GM06990 (cell line): ENCODE measurements around the gene CCDC116.
"Not testable (repeated sequence)": the region's sequence is repeated elsewhere in the genome, so short reads cannot be mapped to it uniquely, and the experiment has no call there.

Experiments used
- DNase-seq: peaks from one replicate; pipeline ENCODE4 v3.0.0-alpha.2; 2011; ENCODE audit not compliant: insufficient read length; ENCODE audit errors: extremely low read depth
- H3K27me3 ChIP-seq: replicated peaks from 2 replicates; pipeline ENCODE4 v1.6.0; 2011; ENCODE audit warnings: low read length; ENCODE audit not compliant: control insufficient read depth, insufficient read depth
- H3K36me3 ChIP-seq: 2 replicates; pipeline ENCODE4 v1.5.1; 2011; ENCODE audit warnings: low read length; ENCODE audit not compliant: control insufficient read depth, insufficient read depth
- H3K4me3 ChIP-seq: replicated peaks from 2 replicates; pipeline ENCODE4 v1.5.1; 2011; ENCODE audit warnings: low read depth, mild to moderate bottlenecking, control low read depth, low read length
- TF ChIP-seq, protein P1 (sequence below): IDR thresholded peaks from 2 replicates; pipeline ENCODE4 v1.5.1; 2011; ENCODE audit warnings: low read length, control low read depth, mild to moderate bottlenecking, inconsistent platforms; ENCODE audit not compliant: insufficient read depth, poor library complexity, severe bottlenecking

Gene CCDC116

DNA sequence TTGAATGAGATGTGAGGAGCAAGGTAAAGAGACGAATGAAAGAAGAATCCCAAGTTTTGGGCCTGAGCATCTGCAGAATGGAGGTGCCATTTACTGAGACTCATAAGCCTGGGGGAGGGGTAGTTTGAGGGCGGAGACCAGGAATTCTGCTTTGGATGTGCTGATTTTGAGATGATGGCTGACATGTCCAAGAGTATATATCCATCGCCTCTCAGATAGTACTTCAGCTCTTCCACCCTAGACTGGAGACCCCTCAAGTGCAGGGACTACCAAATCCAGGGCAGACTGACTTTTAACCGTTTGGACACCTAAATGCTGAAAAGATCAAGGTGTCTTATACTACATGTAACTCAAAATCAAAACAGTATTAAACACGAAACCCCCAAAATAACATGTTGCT lies 8.2 kb downstream of the CCDC116 start:
- TF ChIP-seq, protein P1, sequence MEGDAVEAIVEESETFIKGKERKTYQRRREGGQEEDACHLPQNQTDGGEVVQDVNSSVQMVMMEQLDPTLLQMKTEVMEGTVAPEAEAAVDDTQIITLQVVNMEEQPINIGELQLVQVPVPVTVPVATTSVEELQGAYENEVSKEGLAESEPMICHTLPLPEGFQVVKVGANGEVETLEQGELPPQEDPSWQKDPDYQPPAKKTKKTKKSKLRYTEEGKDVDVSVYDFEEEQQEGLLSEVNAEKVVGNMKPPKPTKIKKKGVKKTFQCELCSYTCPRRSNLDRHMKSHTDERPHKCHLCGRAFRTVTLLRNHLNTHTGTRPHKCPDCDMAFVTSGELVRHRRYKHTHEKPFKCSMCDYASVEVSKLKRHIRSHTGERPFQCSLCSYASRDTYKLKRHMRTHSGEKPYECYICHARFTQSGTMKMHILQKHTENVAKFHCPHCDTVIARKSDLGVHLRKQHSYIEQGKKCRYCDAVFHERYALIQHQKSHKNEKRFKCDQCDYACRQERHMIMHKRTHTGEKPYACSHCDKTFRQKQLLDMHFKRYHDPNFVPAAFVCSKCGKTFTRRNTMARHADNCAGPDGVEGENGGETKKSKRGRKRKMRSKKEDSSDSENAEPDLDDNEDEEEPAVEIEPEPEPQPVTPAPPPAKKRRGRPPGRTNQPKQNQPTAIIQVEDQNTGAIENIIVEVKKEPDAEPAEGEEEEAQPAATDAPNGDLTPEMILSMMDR = no peak
- DNase-seq = no peak
- Histone ChIP-seq H3K36me3 (peaks cover 10% of the 10 kb centered on the region), H3K27me3 (no peaks in the 10 kb centered on the region), H3K4me3 (no peak overlapping the region; the same call in 1 of the 2 replicates)

DNA sequence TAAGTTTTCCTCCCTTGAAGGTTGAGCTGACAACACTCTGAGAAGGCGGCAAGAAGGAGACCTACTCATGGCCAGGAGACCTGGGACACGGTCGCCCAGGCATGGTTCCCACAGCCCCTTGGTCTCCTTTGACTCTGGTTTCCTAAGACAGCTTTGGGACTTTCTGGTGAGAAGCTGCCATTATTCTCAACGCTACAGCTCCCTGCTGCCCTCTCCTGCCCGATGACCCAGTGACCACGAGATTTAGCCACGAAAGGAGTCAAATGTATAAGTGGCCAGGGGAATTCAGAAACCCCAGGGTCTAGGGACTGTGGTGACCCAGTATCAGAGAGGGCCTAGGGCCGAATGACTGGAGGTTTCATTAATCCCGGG lies 8.8 kb downstream of the CCDC116 start:
- peaks cover 13% of the 10 kb centered on the region for H3K36me3 ChIP-seq
- DNase-seq = no peak
- peak overlapping the region; percentile 84 for H3K4me3 ChIP-seq
- TF ChIP-seq, protein P1 = peak; percentile 30
- H3K27me3 ChIP-seq = no peaks in the 10 kb centered on the region

DNA sequence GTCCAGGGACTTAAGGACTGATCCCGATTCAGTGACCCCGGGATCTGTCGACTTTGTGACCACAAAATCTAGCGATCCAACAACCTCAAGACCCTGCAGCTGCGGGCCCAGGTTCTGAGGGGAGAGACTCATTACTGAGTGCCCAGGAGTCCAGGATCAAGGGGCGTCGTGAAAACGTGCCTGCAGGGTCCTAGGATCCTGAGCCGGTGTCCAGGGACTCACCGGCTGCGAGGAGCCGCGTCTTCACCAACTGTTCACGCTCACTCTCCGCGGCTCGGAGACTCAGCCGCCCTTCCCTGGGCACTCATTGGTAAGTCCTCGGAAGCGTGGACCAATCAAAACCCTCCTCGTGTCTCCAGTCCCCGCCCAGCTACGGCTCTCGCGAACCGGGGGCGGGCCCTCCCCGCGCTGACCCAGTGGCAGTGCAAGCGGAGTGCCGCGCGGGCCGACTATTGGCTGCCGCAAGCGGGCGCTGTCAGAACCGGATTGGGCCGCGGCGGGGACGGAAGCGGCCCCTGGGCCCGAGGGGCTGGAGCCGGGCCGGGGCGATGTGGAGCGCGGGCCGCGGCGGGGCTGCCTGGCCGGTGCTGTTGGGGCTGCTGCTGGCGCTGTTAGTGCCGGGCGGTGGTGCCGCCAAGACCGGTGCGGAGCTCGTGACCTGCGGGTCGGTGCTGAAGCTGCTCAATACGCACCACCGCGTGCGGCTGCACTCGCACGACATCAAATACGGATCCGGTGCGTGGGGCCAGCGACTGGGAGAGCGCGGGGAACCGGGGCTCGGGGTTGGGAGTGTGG lies 9.4 kb downstream of the CCDC116 start, which contains the start of gene SDF2L1:
TSS of gene SDF2L1 (plus strand) at position 514 of the 795 bp plus-strand sequence. CDS start at position 549, 35 bp downstream.
- H3K4me3 ChIP-seq = peak within 1 kb of the TSS; percentile 98
- TF ChIP-seq, protein P1 = no peak
- H3K36me3 ChIP-seq = peaks cover 16% of the 10 kb centered on the region
- no peaks in the 10 kb centered on the region for H3K27me3 ChIP-seq
- DNase-seq = peak; percentile 98

DNA sequence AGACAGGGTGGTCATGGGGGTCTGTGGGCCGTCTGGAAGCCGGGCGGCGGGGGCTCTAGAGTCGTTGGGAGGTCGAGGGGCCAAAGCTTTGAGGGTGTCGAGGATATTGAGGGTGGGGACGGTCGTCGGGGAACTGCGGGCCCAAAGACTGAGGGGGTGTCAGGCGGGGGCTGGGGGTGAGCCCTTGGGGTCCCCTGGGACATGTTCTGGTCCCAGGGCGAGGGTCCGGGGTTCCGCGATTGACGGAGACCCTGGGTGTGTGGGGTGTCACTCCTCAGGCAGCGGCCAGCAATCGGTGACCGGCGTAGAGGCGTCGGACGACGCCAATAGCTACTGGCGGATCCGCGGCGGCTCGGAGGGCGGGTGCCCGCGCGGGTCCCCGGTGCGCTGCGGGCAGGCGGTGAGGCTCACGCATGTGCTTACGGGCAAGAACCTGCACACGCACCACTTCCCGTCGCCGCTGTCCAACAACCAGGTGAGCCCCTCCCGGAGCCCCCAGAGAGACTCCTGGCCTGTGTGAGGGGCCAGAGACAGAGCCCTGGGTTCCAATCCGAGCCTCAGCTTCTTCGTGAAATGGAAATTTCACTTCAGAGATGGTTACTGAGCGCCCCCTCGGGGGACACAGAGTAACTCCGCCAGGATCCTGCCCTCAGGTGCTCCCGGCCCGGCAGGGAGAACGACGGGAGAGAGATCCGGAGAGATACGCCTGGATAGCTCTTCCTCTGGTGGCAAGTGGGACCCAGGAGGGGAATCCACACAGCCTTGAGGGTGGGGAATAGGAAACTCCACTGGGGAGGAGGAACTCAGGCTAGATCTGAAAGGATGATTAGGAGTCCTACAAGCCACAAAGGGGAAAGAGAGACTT lies 10.3 kb downstream of the CCDC116 start:
- Histone ChIP-seq H3K27me3 (no peaks in the 10 kb centered on the region), H3K4me3 (peak overlapping the region; percentile 98), H3K36me3 (peaks cover 18% of the 10 kb centered on the region)
- TF ChIP-seq, protein P1 = peak; percentile 80
- DNase-seq = peak; percentile 73

DNA sequence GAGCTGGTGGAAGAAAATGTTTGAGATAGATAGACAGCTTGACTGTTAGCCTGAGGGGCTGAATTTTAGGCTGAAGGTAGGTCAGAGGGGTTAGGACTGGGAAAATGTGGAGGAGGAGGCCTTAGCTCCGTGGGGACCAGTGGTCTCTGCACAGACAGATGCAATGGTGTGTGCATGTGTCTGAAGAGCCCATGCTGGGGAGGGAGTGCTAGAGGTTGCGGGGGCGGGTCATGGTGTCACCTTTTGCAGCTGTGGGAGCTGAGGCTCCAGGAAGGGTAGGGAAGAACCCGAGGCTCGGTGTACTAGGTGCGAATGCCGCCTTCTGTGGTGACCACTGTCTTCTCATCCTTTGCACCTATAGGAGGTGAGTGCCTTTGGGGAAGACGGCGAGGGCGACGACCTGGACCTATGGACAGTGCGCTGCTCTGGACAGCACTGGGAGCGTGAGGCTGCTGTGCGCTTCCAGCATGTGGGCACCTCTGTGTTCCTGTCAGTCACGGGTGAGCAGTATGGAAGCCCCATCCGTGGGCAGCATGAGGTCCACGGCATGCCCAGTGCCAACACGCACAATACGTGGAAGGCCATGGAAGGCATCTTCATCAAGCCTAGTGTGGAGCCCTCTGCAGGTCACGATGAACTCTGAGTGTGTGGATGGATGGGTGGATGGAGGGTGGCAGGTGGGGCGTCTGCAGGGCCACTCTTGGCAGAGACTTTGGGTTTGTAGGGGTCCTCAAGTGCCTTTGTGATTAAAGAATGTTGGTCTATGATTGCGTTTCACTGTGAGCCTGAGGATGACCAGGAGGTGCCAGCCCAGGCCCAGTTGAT lies 11.2 kb downstream of the CCDC116 start:
- TF ChIP-seq, protein P1 = peak; percentile 33
- no peaks in the 10 kb centered on the region for H3K27me3 ChIP-seq
- DNase-seq = no peak
- H3K36me3 ChIP-seq = peaks cover 18% of the 10 kb centered on the region
- peak overlapping the region; percentile 98 for H3K4me3 ChIP-seq

DNA sequence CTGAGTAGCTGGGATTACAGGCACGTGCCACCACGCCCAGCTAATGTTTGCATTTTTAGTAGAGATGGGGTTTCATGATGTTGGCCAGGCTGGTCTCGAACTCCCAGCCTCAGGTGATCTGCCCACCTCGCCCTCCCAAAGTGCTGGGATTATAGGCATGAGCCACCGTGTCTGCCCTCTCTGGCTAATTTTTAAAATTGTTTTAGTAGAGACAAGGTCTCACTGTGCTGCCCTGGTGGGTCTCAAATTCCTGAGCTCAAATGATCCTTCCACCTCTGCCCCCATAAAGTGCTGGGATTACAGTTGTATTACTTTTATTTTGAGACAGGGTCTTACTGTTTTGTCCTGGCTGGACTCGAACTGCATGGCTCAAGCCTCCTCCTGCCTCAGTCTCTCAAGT lies 13.0 kb downstream of the CCDC116 start:
- DNase-seq, H3K27me3 ChIP-seq, H3K4me3 ChIP-seq: not testable (repeated sequence)
- peaks cover 19% of the 10 kb centered on the region for H3K36me3 ChIP-seq
